HG03039 (cell line): ENCODE results near the gene VSTM2B.

Experiments used
- ATAC-seq: cut with Tn5 transposase; IDR thresholded peaks from one replicate; pipeline ENCODE4 v1.9.1; 2021; ENCODE audit warnings: mild to moderate bottlenecking, moderate library complexity; ENCODE audit not compliant: unreplicated experiment

The VSTM2B gene

DNA sequence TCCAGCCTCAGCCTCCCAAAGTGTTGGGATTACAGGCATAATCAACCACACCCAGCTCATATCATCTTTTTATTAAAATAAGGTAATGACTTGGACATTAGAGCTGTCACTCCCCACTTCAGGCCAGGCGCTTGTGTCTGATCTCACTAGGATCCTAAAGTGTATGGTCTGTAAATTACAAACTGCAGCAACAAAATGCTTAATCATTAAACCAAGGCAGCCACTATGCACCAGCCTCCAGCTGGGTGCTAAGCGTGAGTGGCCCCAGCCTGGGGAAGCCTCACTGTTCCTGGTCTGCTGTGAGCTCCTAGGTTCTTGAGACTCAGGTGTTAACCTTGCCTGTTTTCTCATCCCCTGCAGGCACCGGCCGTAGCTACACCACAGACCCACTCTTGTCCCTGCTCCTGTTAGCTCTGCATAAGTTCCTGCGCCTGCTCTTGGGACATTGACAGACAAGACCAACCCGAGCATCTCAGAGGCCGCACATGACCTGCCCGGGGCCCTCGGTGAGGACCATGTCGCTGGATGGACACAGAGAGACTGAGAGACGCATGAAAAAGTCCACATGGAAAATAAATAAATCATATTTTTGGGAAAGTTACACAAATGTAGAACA, 37.8 kb downstream of the VSTM2B start:
- ATAC-seq, result no peak

DNA sequence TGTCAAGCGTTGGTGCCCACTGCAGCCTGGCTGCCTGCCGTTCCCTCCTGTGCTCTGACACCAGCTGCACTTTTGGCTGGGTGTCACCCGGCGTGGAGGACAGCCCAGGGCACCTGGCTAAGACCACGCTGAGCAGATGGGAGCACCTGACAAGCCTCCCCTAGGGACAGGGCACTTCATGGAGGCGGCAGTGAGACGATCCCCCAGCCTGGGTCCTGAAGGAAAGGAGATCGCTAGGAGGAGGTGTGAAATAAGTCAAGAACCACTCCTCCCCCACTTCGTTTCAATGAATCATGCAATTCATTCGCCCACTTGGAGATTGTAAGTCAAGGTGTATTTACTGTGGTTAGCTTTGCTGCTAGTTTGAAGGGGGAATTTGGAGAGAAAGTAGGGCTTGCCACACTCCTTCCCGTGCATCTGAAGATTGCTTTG, 38.8 kb downstream of the VSTM2B start:
- no peak for ATAC-seq

DNA sequence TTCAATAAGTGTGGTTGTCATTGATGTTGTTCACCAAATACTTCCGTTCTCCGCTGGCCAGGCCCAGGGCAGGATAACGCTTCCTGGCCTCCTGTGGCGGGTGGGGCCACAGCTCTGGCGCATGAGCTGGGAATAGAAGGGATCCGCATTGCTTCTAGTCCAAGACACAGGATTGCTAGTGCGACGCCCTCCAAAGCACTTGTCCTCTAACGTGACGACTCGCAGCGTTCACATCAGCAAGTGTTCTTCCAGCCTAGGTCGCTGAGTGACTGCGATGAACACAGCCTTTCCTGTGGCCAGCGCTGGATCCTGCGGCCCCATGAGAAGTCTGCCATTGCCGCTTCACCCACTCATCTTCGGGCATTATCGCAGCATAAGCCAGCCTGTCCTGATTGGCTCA, 39.4 kb downstream of the VSTM2B start:
- no peak for ATAC-seq

DNA sequence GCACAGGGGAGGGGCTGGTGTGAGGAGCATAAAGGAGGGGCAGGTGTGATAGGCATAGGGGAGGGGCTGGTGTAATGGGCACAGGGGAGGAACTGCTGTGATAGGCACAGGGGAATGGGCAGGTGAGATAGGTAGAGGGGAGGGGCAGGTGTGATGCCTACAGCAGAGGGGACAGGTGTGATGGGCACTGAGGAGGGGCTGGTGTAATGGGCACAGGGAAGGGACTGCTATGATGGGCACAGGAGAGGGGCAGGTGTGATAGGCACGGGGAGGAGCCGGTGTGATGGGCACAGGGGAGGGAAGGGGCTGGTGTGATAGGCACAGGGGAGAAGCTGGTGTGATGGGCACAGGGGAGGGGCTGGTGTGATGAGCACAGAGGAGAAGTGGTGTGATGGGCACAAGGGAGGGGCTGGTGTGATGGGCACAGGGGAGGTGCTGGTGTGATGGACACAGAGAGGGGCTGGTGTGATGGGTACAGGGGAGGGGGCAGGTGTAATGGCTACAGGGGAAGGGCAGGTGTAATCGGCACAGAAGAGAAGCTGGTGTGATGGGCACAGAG, 40.8 kb downstream of the VSTM2B start:
- ATAC-seq, result no peak

DNA sequence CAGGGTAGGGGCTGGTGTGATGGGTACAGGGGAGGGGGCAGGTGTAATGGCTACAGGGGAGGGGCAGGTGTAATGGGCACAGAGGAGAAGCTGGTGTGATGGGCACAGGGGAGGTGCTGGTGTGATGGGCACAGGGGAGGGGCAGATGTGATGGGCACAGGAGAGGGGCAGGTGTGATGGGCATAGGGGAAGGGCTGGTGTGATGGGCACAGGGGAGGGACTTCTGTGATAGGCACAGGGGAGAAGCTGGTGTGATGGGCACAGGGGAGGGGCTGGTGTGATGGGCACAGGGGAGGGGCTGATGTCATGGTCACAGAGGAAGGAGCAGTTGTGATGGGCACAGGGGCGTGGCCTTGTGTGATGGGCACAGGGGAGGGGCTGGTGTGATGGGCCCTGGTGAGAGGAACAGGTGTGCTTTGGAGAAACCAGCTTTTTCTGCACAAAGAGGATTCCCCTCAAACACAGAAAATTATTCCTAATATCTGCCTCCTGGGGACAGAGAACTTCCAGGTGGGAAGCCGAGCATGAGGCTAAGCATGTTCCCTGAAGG, 41.6 kb downstream of the VSTM2B start:
- no peak for ATAC-seq

DNA sequence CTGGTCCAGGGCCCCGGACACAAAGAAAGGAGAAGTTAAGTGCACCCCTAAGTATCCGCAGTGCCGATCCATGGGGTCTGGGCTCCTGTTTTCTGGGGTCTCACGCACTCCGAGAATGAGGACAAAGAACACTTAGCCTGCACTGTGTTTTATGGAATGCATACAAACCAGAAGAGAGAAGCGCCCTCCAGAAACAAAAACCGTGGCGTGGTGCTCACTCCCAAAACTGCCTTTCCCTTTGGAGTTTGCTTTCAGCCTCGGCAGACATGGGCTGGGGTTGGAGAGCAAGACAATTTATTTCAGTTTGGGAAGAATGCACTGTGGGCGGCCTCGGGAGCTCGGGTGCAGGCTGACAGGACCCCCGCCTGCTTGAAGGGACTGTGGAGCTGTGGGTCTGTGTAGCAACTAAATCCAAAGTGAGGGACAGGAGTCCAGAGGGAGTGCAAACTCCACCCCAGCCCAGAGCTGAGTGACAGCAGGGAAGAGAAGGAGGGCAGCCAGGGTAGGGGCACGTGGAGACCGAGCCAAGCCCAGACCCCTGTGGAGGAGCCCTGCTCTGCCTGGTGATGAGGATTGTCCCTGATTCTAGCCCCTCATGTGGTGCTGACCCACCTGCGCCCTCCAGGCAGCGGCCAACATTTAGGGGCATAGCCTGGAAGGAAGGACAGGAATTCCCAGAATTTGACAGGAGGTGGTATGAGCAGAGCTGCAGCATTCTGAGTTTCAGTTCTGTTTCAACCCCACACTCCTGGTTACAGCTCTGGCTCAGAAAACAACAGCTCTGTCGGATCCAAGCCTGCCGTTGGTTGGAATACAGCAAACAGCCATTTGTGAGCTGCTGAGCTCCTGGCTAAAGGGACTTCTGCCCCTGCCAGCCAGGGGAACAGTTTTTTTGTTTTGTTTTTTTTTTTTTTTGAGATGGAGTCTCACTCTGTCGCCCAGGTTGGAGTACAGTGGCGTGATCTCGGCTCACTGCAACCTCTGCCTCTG, 42.5 kb downstream of the VSTM2B start:
- ATAC-seq, result no peak

DNA sequence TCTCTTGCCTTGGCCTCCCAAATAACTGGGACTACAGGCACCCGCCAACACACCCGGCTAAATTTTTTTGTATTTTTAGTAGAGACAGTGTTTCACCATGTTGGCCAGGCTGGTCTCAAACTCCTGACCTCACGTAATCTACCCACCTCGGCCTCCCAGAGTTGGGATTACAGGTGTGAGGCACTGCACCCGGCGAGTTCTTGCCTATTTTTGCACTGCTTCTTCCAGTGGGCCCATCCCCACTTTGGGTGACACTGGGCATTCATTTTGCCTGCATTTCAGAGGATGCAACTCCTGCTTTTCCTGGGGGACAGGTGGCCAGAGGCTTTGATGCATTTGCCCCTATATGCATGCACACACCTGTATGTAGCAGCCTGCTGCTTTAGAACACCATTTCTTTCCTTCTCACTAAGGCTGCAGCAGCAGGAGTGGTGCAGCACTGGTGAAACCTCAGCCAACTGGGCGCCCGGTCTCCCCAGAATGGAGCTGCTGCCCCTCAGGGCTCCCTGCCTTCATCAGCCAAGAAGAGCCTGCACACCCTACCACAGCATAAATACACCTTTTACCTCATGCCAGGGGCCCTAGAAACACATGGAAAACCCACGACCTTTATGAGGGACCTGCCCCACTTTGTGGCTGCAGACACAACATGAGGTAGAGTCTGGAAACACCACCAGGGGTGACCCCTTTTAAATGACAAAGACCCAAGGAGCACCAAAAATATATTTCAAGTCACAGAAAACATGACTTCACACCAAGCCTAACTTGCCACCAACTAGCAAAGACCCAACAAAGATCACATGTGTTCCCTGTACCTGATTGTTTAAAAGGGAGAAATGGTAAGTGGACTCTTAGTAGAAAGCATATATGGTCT, 43.5 kb downstream of the VSTM2B start:
- no peak for ATAC-seq

DNA sequence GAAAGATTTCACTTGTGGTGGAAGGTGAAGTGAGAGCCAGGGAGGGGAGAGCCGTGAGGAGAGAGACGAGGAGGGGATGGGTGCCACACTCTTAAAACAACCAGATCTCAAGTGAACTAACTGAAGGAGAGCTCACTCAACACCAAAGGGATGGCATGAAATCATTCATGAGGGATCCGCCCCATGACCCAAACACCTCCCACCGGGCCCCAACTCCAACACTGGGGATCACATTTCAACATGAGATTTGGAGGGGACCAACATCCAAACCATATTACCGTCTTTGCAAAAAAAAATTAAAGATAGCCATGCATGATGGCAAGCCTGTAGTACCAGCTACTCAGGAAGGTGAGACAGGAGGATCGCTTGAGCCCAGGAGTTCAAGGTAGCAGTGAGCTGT, 45.4 kb downstream of the VSTM2B start:
- ATAC-seq, result no peak

DNA sequence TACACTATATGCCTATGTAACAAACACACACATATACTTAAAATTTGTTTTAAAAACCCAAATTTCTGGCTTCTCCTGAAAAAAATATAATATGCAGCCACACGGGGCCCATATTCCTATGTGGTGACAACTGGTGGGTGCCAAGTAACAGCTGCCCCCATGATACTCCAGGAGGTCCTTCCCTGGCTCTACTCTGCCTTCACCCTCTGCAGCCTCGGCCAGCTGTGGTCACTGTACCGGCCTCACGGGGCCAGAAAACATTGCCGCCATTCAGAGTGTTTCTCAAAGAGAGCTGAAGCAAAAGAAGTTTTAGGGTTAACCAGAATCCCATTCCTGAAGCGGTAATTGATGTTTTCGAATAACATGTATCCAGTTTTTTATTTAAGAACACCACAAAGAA, 47.7 kb downstream of the VSTM2B start:
- no peak for ATAC-seq

DNA sequence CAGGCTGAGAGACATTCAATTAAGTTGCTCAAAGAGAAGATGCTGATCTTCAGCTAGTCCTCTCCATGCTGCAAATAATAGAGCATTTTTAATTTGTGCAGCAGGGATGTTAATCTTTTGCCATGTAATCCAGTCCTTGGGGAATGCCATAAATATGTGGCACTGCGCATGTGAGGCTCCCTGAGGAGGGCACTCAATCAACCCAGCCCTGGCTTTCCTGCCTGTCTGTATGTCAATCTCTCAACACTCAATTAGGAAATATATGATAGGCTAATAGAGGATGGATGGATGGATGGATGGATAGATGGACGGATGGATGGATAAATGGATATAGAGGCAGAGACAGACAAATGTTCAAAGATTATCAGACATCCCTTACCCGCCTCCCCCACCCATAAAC, 48.7 kb downstream of the VSTM2B start:
- ATAC-seq, result no peak

DNA sequence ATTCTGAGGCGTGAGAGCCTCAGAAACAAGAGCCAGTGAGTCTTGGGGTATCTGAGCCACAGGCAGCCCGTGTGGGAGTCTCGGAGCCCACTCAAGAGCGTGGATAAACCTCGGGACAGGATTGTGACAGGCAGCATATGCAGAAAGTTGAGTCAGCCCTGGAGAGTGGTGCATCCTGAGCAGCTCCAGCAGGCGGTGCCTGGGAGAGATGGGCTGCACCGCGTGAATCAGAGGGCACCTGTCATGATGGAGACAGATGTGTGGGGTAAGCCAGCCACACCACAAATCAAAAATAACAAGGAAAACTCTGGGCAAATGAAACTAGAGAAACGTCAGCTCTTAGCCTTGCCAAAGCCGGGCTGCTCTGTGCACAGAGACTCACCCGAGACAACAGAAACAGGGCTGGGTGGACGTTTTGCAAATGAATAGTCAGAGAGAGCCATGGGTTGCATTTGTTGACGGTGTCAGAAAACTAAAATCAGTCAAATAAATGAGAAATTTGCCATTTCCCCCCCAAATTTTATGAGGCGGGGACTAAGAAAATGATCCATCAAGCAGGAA, 50.3 kb downstream of the VSTM2B start:
- ATAC-seq, result no peak

DNA sequence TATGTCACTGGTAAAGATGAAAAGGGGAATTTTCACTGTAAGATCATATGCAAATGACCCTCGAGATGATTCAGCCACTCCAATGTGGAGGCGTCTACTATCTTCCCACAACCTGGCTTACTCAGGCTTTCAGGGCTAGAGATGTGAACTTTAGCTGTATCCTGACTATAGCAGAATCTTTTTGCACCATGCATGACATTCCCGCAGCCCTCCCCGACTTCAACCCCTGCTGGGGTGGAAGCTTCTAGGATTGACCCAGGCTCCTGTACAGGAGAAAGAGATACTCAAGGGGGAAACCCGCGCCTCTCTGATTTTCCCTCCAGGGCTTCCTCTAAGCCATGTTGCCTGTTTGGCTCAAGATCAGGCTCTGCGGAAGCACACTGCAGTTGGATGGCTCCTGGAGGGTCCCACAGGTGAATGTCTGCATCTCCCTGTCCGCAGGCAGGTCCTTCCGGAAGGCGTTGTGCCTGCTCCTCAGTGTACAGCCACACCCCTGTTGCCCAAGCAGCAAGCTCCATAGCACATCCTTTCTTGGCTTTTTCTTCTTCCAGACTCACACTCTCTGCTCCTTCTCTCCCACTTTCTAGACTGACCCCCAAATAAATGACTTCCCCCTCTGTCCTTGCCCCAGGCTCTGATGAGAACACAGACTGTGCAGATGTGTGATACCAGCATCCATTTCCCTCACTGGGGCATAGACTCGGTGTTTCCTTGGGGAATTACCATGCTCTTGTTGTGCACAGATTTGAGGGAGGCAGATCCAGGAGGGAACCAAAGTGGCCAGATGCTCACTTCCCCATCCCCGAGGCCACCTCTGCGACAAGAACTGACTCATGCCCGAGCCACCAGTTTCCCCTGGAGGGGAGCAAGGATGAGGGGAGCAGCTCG, 51.2 kb downstream of the VSTM2B start:
- peak; percentile 69 for ATAC-seq

DNA sequence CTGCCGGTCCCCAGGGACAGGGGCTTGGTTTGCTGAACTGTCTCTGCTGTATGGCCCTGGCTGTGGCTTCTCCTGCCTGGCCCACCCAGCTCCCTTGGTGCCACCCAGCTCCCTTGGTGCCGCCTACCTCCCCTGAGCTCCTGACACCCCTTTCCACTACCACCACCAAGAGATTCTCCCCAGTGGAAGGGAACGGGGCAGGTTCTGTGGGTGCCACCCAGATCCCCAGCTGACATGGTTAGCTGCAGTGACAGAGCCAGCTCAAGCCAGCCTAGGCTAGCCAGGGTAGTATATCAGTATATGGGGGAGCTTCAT, 51.8 kb downstream of the VSTM2B start:
- no peak for ATAC-seq

DNA sequence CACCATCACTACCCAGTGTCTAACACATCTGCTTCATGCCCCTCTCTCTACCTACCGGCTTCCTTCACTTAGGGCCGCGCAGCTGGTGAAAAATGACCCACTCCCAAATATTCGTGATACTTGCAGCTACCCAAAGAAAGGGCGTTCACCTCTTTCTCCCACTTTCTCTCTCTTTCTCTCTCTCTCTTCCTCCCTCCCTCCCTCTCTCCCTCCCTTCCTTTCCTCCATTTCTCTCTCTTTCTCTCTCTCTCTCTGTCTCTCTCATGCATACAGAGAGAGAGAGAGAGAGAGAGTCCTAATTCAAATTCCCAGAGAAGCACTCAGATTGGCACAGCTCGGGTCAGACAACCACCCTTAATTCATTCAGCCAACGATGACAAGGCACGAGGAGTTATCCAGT, 52.6 kb downstream of the VSTM2B start:
- ATAC-seq, result no peak

DNA sequence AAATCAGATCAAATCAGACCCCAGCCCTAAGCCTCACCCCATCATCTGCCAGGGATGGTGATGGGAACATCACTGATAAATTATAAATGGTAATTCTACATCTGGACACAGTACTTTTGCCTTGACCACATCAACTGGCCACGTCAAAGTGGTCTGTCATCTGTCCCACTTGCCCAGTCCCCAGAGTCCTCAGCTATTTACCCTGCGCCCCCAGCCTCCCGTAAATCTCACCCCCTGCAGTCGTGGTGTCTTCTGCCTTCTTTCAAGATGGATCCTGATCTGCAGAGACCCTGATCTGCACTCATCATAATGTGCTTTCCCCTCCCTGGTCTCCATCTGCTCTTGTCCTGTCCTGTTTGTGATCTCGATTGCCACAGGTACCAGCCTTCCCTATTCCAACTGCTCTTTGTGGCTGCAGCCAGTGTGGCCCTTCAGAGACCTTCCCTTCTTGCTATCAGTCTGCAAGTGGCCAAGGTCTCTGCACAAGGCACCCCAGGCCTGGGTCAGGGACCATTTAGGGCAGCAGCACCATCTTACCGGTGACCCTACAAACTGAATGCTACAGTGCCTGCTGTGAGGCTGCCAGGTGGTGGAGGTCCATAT, 53.6 kb downstream of the VSTM2B start:
- ATAC-seq, result no peak

DNA sequence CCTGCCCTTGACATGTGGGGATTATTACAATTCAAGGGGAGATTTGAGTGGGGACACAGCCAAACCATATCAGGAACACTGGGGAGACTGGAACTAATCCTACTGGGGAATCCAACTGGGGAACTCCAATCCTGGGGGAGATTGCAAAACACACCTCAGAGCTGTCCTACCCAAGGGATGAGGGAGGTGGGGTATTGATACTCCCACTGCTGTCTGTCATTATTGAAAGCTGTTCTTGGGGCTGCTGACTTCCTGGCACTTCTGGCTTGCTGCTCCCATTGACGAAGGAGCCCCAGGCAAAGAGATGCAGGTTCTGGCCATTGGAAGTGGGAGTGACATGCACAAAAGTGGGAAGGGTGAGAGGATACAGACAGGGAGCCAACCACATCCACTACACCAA, 55.6 kb downstream of the VSTM2B start:
- ATAC-seq, result no peak

DNA sequence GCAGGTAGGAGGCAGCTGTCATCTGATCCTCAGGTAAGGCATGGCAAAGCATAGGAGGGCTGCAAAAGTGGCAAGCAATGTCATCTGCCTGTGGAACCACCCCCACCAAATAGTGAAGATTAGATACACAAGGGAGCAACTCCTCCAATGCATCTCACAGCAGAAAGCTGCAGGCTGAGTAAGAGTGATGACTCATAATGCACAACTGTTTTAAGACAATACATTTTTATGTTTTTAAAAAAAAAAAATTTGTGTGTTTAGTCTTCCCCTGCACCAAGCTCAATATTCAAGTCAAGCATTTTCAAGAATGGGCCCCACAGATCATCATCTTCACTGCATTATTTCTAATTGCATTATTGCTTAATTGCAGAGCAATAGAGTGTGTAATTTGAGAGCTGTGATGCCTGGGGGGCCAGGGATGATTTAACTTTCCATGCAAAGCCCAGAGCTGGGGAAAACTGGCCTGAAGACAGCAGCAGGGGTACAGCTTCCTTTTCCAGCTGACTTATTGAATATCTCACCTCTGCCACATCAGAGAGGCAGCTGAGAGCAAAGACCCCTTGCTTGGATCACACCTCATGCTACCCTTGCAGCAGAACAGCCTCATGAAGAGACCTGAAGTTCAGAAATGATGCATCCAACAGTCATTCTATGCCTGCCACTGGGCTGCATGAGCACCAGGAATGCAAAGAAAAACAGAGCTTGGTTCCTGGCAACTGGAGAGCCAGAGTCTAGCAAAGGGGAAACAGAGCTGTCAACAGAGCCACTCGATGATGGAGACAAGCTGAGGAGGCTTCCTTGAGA, 57.6 kb downstream of the VSTM2B start:
- ATAC-seq, result no peak

DNA sequence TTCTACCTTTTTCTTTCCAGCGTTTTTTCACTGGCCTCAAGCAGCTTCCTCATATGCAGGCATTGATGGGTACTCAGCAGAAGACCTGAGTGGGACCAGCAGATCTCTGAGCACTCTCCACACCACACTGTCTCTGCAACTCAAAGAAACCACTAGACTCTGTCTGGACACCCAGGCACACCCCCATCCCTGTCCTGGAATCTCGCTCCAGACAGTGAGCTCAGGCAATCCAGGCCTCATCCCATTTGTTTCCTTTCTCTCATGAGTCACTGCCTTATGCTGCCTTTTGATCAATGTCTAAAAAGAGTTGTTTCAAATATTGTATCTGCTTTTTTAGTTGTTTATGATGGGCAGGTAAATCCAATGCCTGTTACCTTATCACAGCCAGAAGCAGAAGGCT, 60.6 kb downstream of the VSTM2B start:
- no peak for ATAC-seq
